MG63 (cell line): ENCODE data around the gene RAB29. TPM values are rescaled to one million over a fixed set of nuclear protein-coding genes. Genes with fewer than 3 reads are reported as not detected.

ENCODE experiments used
- DNase-seq: peaks from one replicate; pipeline ENCODE4 v3.0.0-alpha.2; 2020
- H3K27me3 ChIP-seq: fragments of 250-450 bp; sonication (Bioruptor Pico); 2 replicates; pipeline ENCODE4 v1.5.1; 2020; ENCODE audit warnings: mild to moderate bottlenecking, moderate library complexity
- H3K36me3 ChIP-seq: fragments of 250-450 bp; sonication (Bioruptor Pico); 2 replicates; pipeline ENCODE4 v1.5.1; 2020; ENCODE audit warnings: mild to moderate bottlenecking, moderate library complexity
- H3K4me3 ChIP-seq: fragments of 250-450 bp; sonication (Bioruptor Pico); 2 replicates; pipeline ENCODE4 v1.5.1; 2020; ENCODE audit warnings: mild to moderate bottlenecking, moderate library complexity
- H3K9me3 ChIP-seq: fragments of 250-450 bp; sonication (Bioruptor Pico); 2 replicates; pipeline ENCODE4 v1.5.1; 2020; ENCODE audit warnings: mild to moderate bottlenecking, moderate library complexity
- total RNA-seq: library from RNA; depleted of rRNA; stranded (reverse); fragments of >200 nt; shearing (Covaris generic); gene quantifications from 2 replicates; pipeline ENCODE4 v1.2.3, GENCODE V29; 2014; ENCODE audit warnings: low replicate concordance

The RAB29 gene
- total RNA-seq, 1 experiment from 2014 or later: 13.6 TPM

GRCh38 chr1:205802060-205802459 lies 26.8 kb upstream of the RAB29 start:
- no peaks in the 10 kb centered on the region for H3K27me3 ChIP-seq

DNA sequence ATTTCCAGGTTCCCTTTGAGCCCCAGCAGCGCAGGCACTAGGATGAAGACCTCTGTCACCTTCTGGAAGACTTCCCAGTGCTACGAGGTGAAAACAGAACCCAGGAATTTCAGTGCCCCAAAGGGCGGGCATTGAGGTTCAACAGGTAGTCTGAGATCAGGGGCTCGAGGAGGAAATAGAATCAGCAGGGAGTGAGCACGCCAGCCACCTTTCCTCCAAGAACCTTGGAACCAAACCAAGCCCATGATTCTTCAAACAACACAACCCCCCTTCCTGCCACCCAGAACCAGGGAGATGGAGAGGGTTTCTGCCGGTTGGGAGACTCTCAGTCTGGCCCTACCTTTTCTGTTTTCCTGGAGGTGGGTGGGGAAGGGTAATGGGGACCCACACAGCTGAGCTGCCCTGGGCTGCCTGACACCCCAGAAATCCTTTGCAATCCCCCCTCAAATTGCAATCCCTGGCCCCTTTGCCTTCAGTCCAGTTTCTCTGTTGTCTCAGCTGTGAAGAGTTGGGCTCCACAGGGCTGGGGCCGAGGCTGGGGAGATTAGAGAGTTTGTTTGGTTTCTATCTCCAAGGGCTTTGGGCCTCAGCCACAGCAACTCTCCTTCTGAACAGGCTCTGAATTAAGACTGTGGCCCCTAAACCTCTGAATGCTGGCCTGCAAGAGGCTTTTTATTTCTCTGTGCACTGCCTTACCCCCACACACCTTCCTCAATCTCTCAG lies 25.9 kb upstream of the RAB29 start:
- peaks cover 61% of the 10 kb centered on the region for H3K36me3 ChIP-seq
- H3K4me3 ChIP-seq: no peak overlapping the region
- no peaks in the 10 kb centered on the region for H3K9me3 ChIP-seq
- H3K27me3 ChIP-seq: no peaks in the 10 kb centered on the region
- DNase-seq: no peak

More at GRCh38 chr1:205802060-205802459, 26.8 kb upstream of the RAB29 start:
- H3K36me3 ChIP-seq: peaks cover 58% of the 10 kb centered on the region
- no peaks in the 10 kb centered on the region for H3K9me3 ChIP-seq
- DNase-seq: no peak
- H3K4me3 ChIP-seq: no peak overlapping the region

DNA sequence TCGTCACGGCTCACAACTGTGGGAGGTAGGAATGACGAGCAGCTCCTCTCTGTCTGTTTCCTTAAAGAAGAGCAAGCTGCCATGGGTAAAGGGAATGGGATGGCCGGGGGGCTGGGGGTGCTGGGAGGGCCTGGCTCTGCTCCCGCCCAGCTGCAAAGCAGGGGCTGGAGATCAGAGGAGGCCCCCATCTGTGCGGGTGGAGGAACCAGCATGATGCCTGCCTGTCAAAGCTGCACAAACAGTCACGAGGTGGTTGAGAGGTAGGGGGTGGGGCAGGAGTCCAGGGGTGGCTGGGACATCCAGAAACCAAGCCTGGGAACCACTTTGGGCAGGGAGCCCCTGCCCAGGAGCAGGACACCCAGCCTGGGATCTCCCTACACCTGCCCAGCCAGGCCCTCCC lies 25.1 kb upstream of the RAB29 start:
- peaks cover 61% of the 10 kb centered on the region for H3K36me3 ChIP-seq

GRCh38 chr1:205798577-205798976 lies 23.3 kb upstream of the RAB29 start:
- H3K36me3 ChIP-seq: peaks cover 65% of the 10 kb centered on the region

More for the DNA sequence above, 25.1 kb upstream of the RAB29 start:
- Histone ChIP-seq H3K4me3 (no peak overlapping the region), H3K9me3 (no peaks in the 10 kb centered on the region), H3K27me3 (no peaks in the 10 kb centered on the region)
- no peak for DNase-seq

GRCh38 chr1:205797168-205797567 lies 21.9 kb upstream of the RAB29 start:
- DNase-seq: no peak
- no peaks in the 10 kb centered on the region for H3K27me3 ChIP-seq
- H3K9me3 ChIP-seq: no peaks in the 10 kb centered on the region
- H3K4me3 ChIP-seq: no peak overlapping the region
- H3K36me3 ChIP-seq: peaks cover 69% of the 10 kb centered on the region

More at GRCh38 chr1:205798577-205798976, 23.3 kb upstream of the RAB29 start:
- H3K27me3 ChIP-seq: no peaks in the 10 kb centered on the region
- no peak for DNase-seq
- H3K9me3 ChIP-seq: no peaks in the 10 kb centered on the region
- H3K4me3 ChIP-seq: no peak overlapping the region

- no peak for DNase-seq
- H3K27me3 ChIP-seq: no peaks in the 10 kb centered on the region
- H3K4me3 ChIP-seq: no peak overlapping the region
- peaks cover 67% of the 10 kb centered on the region for H3K36me3 ChIP-seq
- H3K9me3 ChIP-seq: no peaks in the 10 kb centered on the region
These were observed 18.9 kb upstream of the RAB29 start for GRCh38 chr1:205794011-205794730.

- H3K27me3 ChIP-seq: no peaks in the 10 kb centered on the region
- H3K9me3 ChIP-seq: no peaks in the 10 kb centered on the region
- no peak for DNase-seq
- no peak overlapping the region for H3K4me3 ChIP-seq
- H3K36me3 ChIP-seq: peaks cover 60% of the 10 kb centered on the region
These were observed 17.8 kb upstream of the RAB29 start for GRCh38 chr1:205792961-205793673.

DNA sequence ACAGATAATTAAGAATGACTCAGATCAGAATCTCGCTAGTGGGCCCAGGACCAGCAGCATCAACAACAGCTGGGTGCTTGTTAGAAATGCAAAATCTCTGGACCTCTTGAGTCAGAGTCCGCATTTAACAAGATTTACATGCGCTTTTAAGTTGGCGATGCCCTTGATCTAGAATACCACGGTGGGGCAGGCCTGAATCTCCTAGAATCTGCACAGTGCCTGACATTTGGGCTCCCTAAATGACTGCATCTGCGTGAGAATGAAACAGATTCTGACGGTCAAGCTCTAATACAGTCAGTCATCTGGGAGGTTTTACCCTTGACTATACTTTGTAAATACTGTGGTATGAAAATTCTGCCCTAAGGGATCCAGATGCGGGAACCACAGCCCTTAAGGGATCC lies 17.2 kb upstream of the RAB29 start:
- Histone ChIP-seq H3K4me3 (no peak overlapping the region), H3K27me3 (no peaks in the 10 kb centered on the region), H3K36me3 (peaks cover 56% of the 10 kb centered on the region), H3K9me3 (no peaks in the 10 kb centered on the region)
- DNase-seq: no peak

GRCh38 chr1:205791568-205792180 lies 16.4 kb upstream of the RAB29 start:
- Histone ChIP-seq H3K27me3 (no peaks in the 10 kb centered on the region), H3K9me3 (no peaks in the 10 kb centered on the region), H3K36me3 (peaks cover 50% of the 10 kb centered on the region), H3K4me3 (no peak overlapping the region)
- DNase-seq: peak; percentile 43

DNA sequence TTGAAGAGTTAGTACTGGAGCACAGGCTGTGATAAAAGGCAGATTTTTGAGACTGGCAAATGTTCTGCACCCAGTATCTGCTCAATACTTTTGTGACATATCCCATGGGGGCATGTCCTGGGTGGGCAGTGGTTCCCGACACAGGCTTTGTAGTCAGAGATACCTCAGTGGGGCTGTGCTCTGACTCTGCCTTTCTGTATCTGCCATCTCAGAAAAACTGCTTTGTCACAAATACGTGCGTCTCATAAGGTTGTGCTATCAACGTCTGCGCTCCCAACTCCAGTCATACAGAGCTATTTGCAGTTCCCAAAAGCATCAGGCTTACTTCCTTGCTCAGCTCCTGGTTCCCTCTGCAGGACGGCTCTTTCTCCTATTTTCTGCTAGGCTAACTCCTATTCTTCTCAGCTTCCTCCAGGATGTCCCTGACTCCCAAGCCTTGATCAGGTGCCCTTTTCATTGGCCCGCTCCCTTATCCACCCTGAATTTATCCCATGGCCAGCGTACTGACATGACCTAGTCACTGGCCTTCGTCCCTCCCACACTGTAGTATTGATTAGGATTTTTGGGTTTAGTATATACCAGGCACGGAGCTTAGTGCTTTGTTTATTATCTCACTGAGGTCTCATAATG lies 12.1 kb upstream of the RAB29 start:
- Histone ChIP-seq H3K36me3 (peaks cover 20% of the 10 kb centered on the region), H3K4me3 (no peak overlapping the region), H3K27me3 (no peaks in the 10 kb centered on the region), H3K9me3 (no peaks in the 10 kb centered on the region)
- no peak for DNase-seq

DNA sequence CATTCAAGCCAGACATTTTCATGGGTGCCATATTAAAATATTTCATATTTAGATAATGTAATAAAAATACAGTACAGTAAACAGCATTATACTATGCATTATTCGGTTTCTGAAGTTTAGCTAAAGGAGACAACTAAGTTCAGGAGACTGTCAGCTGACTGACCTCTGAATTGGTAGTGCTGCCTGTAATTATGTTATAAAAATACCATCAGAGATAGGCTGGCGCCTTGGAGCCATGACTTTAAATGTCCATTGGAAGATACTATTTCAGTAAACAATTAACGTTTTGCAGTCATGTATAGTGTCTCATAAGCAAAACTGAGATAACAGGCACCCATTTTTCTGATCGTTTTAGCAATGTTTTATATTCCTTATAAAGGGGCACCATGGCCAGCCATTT lies 11.3 kb upstream of the RAB29 start:
- no peaks in the 10 kb centered on the region for H3K27me3 ChIP-seq
- no peak for DNase-seq
- H3K9me3 ChIP-seq: no peaks in the 10 kb centered on the region
- H3K36me3 ChIP-seq: peaks cover 20% of the 10 kb centered on the region
- H3K4me3 ChIP-seq: no peak overlapping the region

DNA sequence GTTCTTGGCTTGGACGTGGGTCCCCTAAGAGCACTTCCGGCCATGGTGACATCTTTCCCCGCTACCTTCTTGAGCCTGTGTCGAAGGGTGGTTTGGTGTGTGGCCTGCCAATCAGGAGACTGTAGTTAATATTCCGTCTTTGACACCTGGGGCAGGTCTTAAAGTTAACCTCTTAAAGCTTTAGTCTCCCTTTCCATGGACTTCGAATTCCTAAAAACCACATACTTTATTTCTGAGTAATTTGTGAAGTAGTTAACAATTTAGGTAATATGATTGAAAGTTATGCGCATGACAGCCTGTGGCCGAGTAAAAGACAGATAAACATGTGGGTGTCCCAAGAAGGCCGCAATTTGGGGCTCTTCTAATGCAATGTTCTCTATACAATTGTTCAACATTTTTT lies 10.2 kb upstream of the RAB29 start:
- no peaks in the 10 kb centered on the region for H3K9me3 ChIP-seq
- no peaks in the 10 kb centered on the region for H3K27me3 ChIP-seq
- H3K4me3 ChIP-seq: no peak overlapping the region
- H3K36me3 ChIP-seq: peaks cover 9% of the 10 kb centered on the region
- no peak for DNase-seq

- Histone ChIP-seq H3K36me3 (no peaks in the 10 kb centered on the region), H3K27me3 (no peaks in the 10 kb centered on the region), H3K9me3 (no peaks in the 10 kb centered on the region), H3K4me3 (no peak overlapping the region)
- peak; percentile 91 for DNase-seq
These were observed 8.6 kb upstream of the RAB29 start for GRCh38 chr1:205783904-205784303.

DNA sequence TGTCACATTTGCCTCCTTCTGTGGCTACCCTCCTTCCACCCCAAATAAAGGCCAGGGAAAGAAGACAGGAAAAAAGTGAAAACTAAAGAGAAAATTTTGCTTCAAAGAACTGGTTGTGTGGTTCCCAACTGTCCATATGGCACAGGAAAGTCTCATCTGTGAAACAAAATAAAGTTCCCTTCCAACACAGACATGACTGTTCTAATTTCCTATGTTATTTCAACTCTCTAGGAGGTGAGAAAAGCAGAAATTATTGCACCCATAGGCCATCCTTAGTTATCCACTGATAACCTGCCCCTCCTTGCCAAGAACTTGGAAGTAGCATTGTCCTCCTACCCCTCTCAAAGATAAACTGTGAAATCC lies 8.1 kb upstream of the RAB29 start:
- H3K36me3 ChIP-seq: no peaks in the 10 kb centered on the region
- no peaks in the 10 kb centered on the region for H3K9me3 ChIP-seq
- no peak overlapping the region for H3K4me3 ChIP-seq
- no peak for DNase-seq
- no peaks in the 10 kb centered on the region for H3K27me3 ChIP-seq

GRCh38 chr1:205782627-205783432 lies 7.5 kb upstream of the RAB29 start:
- H3K27me3 ChIP-seq: no peaks in the 10 kb centered on the region
- H3K9me3 ChIP-seq: no peaks in the 10 kb centered on the region
- DNase-seq: peak; percentile 62
- H3K4me3 ChIP-seq: no peak overlapping the region
- no peaks in the 10 kb centered on the region for H3K36me3 ChIP-seq

- Histone ChIP-seq H3K36me3 (no peaks in the 10 kb centered on the region), H3K9me3 (no peaks in the 10 kb centered on the region), H3K4me3 (no peak overlapping the region), H3K27me3 (no peaks in the 10 kb centered on the region)
- DNase-seq: no peak
These were observed 5.1 kb upstream of the RAB29 start for GRCh38 chr1:205780335-205780734.
